Body of pancreas (tissue), 4 donors: ENCODE measurements around the gene TPR. TPM values are rescaled to one million over a fixed set of nuclear protein-coding genes. Genes with fewer than 3 reads are reported as not detected.

Experiments used
- ATAC-seq: fragments of 150-250 bp; one replicate; pipeline ENCODE4 v1.9.1; 2016
- DNase-seq, 4 donors: peaks; one replicate each; pipeline ENCODE4 v3.0.0-alpha.2; 2019
- H3K27ac ChIP-seq, 4 donors: fragments of 200-600 bp; sonication (generic); 1 replicate in 3 of 4; 2 replicates in 1 of 4; pipeline versions ENCODE4 v1.5.1 to v1.6.1; 2016 to 2019; ENCODE audit warnings: mild to moderate bottlenecking in 1 of 4, mixed read lengths in 1 of 4, moderate library complexity in 1 of 4
- H3K27me3 ChIP-seq, 2 donors: fragments of 200-600 bp; sonication (generic); one replicate each; pipeline ENCODE4 v1.6.0; 2016; ENCODE audit warnings: mild to moderate bottlenecking in 1 of 2
- H3K36me3 ChIP-seq, 2 donors: fragments of 200-600 bp; sonication (generic); replicated peaks in 1 of 2; 2 replicates each; pipeline ENCODE4 v1.5.1; 2016; ENCODE audit warnings: low read depth in 2 of 2; ENCODE audit not compliant: insufficient read depth in 1 of 2
- H3K4me1 ChIP-seq: fragments of 200-600 bp; sonication (generic); one replicate; pipeline ENCODE4 v1.6.0; 2016
- H3K4me3 ChIP-seq, 2 donors: fragments of 200-600 bp; sonication (generic); 1 replicate in 1 of 2; 2 replicates in 1 of 2; pipeline ENCODE4 v1.5.1; 2016 to 2019
- H3K9me3 ChIP-seq, 3 donors: fragments of 200-600 bp; sonication (generic); 1 replicate in 2 of 3; 2 replicates in 1 of 3; pipeline ENCODE4 v1.5.1; 2016
- CTCF ChIP-seq, 7 experiments: fragments of 450-650 bp in 4 of 7; fragments of 200-600 bp in 3 of 7; sonication (generic) in 3 of 7; IDR thresholded peaks; one replicate each; pipeline ENCODE4 v1.5.1; 2016 to 2019; ENCODE audit warnings: antibody characterized with exemption in 7 of 7
- POLR2A ChIP-seq, 3 donors: fragments of 450-650 bp; IDR thresholded peaks; one replicate each; pipeline ENCODE4 v1.6.1; 2016; ENCODE audit warnings: antibody characterized with exemption in 3 of 3, mild to moderate bottlenecking in 2 of 3
- WGBS, 2 donors: methylation state at CpG; one replicate each; pipeline ENCODE4 v1.1.5; 2017; 5-methylcytosine and 5-hydroxymethylcytosine counted together
- intact Hi-C: fragments of 100-400 bp; cut with DNase I; formaldehyde crosslinking; loops from one replicate; pipeline ENCODE4 v1.15.1; 2023
- total RNA-seq, 2 donors: library from RNA; depleted of rRNA; stranded (reverse); fragments of >200 nt; gene quantifications; one replicate each; pipeline ENCODE4 v1.1.0, GENCODE V29; 2016

TPR gene
- 10 to 100 TPM; 30.7 to 31.1 TPM for total RNA-seq

DNA sequence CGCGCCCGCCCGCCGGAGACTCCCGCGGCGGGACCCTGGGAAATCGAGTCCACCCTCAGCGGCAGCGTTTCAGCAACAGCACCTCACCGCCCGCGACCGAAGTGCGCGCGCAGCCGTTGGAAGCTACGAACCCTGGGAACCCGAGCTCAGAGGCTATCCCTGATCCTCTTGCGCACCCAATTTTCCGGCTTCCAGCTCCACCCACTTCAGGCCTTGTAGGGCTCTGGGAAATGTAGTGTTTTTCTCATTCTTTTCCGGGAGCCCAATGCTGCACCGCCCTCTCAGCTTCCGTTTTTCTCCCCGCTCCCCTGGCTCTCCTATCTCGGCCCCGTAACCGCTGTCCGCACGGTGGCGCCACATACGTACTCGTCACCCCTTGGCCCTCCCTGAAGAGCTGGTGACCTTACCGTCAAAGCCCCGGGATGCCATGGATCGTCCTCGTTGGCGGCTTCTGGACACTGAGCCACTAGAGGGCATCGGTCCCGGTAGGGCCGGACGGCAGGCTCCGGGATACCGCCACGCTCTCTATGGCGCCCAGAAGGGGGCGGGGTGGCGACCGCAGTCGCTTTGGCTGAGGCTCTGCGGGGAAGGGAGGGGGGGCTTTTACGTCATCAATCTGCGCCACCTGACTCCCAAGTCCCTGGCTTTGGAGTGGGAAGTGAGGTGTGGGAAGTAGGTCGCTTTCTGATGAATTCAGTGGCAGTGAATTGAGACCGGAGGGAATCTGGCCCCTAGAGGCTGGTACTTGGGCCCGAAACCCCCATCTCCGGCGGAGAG, at the start of gene TPR, which contains the start of gene ODR4:
Gene TPR, minus strand, starts transcription at position 102 of the 777 bp plus-strand sequence. CDS start 225 bp downstream, outside the sequence.
Gene ODR4, plus strand, starts transcription at position 687 of the 777 bp plus-strand sequence. CDS start 3,948 bp downstream, outside the sequence.
- ATAC-seq (peak; percentile 92), DNase-seq (peak; percentile 98 to 99 (median 98))
- Histone ChIP-seq H3K4me3 (peak within 1 kb of the TSS; percentile 32 to 69), H3K27me3 (no peaks in the 10 kb centered on the region), H3K27ac (peak within 1 kb of the TSS; percentile 81 to 98 (median 93)), H3K36me3 (peaks cover 0 to 2% of the 10 kb centered on the region in 2 donors), H3K9me3 (no peaks in the 10 kb centered on the region), H3K4me1 (peaks cover 29% of the 10 kb centered on the region)
- TF ChIP-seq POLR2A (IDR thresholded peaks at IDR 0.05) (peak; percentile 66 to 83 (median 80)), CTCF (IDR thresholded peaks at IDR 0.05) (peak; percentile 80 to 100 (median 97))
- 0 to 1% methylated on average over 34 to 60 of the region's 60 CpGs for WGBS, 2 donors
- intact Hi-C loops: no loop called here

GRCh38 chr1:186424539-186424938, 49.5 kb upstream of the TPR start:
- WGBS, 2 donors: 52 to 60% methylated on average over 2 of the region's 2 CpGs
- Histone ChIP-seq H3K4me1 (no peaks in the 10 kb centered on the region), H3K4me3 (no peak overlapping the region), H3K36me3 (peaks cover 0 to 9% of the 10 kb centered on the region in 2 donors), H3K27ac (no peak overlapping the region), H3K9me3 (no peaks in the 10 kb centered on the region), H3K27me3 (no peaks in the 10 kb centered on the region)
- intact Hi-C loops: no loop called here
- ATAC-seq: no peak
- peak in 2 of 4 donors; percentile 16 to 20 for DNase-seq
- no peak for TF ChIP-seq POLR2A (IDR thresholded peaks at IDR 0.05)
- TF ChIP-seq CTCF (IDR thresholded peaks at IDR 0.05): no peak

DNA sequence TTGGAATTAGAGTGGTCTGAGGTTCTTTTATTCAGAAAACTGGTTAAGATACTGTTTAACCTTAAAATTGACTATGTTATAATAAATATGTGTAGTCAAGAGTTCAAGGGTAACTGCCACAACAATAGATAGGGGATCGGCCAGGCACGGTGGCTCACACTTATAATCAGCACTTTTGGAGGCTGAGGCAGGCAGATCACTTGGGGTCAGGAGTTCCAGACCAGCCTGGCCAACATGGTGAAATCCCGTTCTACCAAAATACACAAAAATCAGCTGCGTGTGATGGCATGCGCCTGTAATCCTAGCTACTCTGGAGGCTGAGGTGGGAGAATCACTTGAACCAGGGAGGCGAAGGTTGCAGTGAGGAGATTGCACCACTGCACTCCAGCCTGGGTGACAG, 46.4 kb upstream of the TPR start:
- no peaks in the 10 kb centered on the region for H3K4me1 ChIP-seq
- DNase-seq (no peak), ATAC-seq (no peak)
- H3K27ac ChIP-seq: no peak overlapping the region
- 86 to 87% methylated on average over 6 of the region's 6 CpGs for WGBS, 2 donors
- H3K36me3 ChIP-seq: peaks cover 0 to 15% of the 10 kb centered on the region in 2 donors
- H3K27me3 ChIP-seq: no peaks in the 10 kb centered on the region
- TF ChIP-seq CTCF (IDR thresholded peaks at IDR 0.05) (no peak), POLR2A (IDR thresholded peaks at IDR 0.05) (no peak)
- no peaks in the 10 kb centered on the region for H3K9me3 ChIP-seq
- no peak overlapping the region for H3K4me3 ChIP-seq
- intact Hi-C loops: no loop called here

DNA sequence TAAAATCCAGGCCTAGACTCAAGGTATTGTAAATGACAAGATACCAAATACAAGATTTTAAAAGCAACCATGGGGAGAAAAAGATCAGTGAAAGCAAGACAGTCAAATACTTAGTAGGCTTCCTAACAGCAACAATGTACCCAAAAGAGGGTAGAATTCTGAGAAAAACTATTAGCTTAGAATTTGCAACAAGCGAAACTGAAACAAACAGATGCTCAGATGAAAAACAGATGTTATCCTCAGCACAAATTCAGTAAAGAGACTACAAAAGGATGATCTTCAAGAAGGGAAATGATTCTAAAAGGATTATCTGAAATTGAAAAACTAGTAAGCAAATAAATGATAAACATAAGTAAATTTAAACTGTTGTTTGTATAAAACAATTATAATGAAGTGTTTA, 45.9 kb upstream of the TPR start:
- no peak overlapping the region for H3K27ac ChIP-seq
- peaks cover 0 to 15% of the 10 kb centered on the region in 2 donors for H3K36me3 ChIP-seq
- no peaks in the 10 kb centered on the region for H3K4me1 ChIP-seq
- DNase-seq (no peak), ATAC-seq (no peak)
- intact Hi-C loops: no loop called here
- H3K27me3 ChIP-seq: no peaks in the 10 kb centered on the region
- 85 to 89% methylated on average over 1 of the region's 1 CpG for WGBS, 2 donors
- no peak for TF ChIP-seq POLR2A (IDR thresholded peaks at IDR 0.05)
- no peak for TF ChIP-seq CTCF (IDR thresholded peaks at IDR 0.05)
- H3K4me3 ChIP-seq: no peak overlapping the region
- H3K9me3 ChIP-seq: no peaks in the 10 kb centered on the region
